Measurements from ENCODE around the gene CDH5.

DNA sequence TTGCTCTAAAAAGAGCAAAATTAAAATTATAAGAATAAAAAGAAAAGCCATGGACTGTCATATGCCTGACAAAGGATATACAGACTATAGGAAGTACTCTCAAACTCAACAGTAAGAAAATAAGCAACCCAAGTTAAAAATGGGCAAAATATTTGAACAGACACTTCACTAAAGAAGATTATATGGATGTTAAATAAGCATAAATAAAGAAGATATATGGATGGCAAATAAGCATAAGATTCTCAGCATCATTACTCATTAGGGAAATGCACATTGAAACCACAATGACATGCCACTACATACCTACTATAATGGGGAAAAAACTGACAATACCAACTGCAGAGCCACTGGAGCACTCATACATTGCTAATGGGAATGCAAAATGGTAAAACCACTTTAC lies 45.7 kb downstream of the CDH5 start:
- TF ChIP-seq, protein P1, sequence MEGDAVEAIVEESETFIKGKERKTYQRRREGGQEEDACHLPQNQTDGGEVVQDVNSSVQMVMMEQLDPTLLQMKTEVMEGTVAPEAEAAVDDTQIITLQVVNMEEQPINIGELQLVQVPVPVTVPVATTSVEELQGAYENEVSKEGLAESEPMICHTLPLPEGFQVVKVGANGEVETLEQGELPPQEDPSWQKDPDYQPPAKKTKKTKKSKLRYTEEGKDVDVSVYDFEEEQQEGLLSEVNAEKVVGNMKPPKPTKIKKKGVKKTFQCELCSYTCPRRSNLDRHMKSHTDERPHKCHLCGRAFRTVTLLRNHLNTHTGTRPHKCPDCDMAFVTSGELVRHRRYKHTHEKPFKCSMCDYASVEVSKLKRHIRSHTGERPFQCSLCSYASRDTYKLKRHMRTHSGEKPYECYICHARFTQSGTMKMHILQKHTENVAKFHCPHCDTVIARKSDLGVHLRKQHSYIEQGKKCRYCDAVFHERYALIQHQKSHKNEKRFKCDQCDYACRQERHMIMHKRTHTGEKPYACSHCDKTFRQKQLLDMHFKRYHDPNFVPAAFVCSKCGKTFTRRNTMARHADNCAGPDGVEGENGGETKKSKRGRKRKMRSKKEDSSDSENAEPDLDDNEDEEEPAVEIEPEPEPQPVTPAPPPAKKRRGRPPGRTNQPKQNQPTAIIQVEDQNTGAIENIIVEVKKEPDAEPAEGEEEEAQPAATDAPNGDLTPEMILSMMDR (conservative IDR thresholded peaks at IDR 0.05; ENCODE audit: low read length) = no peak
- TF ChIP-seq EZH2phosphoT487 (IDR thresholded peaks at IDR 0.05; ENCODE audit: borderline replicate concordance, low read depth, low read length) = no peak
